GM03348 (cell line): ENCODE data around the gene CDKL5.
"Not testable (repeated sequence)": the region's sequence is repeated elsewhere in the genome, so short reads cannot be mapped to it uniquely, and the experiment has no call there.

Experiments
- DNase-seq: peaks from one replicate; pipeline ENCODE4 v3.0.0; 2012; ENCODE audit warnings: low spot score

CDKL5 gene

GRCh38 chrX:18575744-18576143 is 150.3 kb downstream of the CDKL5 start:
- no peak for DNase-seq

DNA sequence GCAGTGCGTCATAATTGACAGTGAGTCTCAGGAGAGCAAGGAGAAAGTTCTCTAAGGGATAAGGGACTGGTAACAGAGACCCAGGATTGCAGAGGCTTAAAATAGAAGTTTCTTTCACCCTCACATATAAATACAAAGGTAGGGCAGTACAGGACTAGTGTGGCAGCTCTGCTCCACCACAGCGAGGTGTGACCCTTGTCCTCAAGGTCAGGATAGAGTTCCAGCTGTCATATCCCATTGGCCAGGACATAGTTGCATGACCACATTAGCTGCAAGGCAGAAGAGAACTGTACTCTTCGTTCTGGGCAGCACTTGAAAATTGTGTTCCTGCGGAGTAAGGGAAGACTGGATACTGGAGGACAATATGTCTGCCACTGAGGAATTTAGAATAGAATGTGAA is 152.0 kb downstream of the CDKL5 start:
- no peak for DNase-seq

DNA sequence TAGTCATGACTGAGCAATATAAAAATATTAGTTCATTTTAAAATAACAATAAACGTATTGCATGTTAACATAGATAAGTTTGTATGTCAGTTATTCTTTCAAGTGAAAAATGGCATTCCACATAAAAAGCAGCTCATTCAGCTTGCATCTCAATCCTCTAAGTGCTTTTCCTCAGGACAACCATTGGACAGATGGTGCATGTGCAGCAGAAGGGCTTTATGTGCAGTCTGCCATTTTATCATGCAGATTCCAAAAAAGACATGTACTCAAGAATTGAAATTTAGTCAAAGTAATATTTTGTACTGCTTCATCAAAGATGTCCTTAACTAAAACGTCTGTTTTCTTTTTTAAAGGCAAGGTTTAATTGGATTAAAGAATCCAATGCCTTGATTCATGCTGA is 153.1 kb downstream of the CDKL5 start:
- no peak for DNase-seq

- DNase-seq: no peak
These were observed 154.1 kb downstream of the CDKL5 start for GRCh38 chrX:18579495-18579894.

GRCh38 chrX:18582910-18583493 is 157.6 kb downstream of the CDKL5 start:
- DNase-seq: peak; percentile 3

DNA sequence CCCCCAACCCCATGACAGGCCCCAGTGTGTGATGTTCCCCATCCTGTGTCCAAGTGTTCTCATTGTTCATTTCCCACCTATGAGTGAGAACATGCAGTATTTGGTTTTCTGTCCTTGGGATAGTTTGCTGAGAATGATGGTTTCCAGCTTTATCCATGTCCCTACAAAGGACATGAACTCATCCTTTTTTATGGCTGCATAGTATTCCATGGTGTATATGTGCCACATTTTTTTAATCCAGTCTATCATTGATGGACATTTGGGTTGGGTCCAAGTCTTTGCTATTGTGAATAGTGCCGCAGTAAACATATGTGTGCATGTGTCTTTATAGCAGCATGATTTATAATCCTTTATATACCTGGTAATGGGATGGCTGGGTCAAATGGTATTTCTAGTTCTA is 163.9 kb downstream of the CDKL5 start:
- DNase-seq: not testable (repeated sequence)

GRCh38 chrX:18591834-18592233 is 166.4 kb downstream of the CDKL5 start:
- no peak for DNase-seq

DNA sequence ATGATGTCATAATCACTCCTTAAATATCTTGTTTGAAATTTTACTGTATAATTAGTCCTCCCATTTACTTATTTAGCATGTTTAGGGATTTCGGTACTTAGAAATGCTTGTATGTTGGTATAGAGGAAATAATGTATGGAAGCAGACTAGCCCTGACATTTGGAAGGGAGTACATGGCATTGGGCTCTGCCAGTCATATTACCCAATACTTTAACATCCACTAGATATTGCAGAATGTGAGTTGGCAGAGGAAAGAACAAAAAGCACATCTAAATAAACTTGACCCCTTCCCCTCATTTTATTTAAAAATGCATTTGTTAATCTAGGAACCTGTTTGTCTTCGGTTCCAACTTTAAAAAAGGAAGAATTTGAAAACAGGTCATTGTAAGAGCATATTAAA is 168.7 kb downstream of the CDKL5 start:
- DNase-seq: no peak

DNA sequence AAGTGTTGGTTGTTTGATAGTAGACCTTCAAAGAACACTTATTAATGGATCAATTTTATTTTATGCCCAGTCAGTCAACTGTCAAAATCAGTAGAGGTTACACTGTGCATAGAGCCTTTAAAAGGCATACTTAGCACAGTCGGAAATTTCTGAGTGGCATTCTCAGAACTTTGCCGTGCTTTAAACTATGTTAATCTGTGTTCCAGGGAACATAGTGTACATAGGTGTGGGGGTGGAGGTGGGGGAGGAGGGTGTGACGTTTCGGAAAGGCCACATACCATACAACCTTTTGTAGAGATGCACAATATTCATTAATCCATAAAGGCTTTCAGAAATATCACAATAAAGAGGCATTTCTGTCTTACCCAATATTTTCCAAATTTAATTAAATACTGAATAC is 170.7 kb downstream of the CDKL5 start:
- no peak for DNase-seq

DNA sequence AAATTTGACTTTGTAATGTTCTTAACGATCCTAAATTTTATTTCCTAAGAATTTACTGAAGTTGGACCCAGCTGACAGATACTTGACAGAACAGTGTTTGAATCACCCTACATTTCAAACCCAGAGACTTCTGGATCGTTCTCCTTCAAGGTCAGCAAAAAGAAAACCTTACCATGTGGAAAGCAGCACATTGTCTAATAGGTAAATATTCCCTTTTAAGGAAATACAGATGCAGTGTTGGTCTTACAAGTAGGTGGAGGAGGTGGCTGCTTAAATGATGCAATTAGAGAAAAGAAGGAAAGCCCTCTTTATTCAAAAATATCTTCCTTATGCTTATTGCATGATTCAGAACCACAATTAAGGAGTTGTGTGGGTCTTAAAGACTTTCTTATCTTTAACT is 173.0 kb downstream of the CDKL5 start:
- DNase-seq: no peak

- DNase-seq: peak; percentile 11
These were observed 182.6 kb downstream of the CDKL5 start for GRCh38 chrX:18607966-18608365.

- no peak for DNase-seq
These were observed 188.7 kb downstream of the CDKL5 start for GRCh38 chrX:18613930-18614639.

- no peak for DNase-seq
These were observed 191.4 kb downstream of the CDKL5 start for GRCh38 chrX:18616688-18617406.

DNA sequence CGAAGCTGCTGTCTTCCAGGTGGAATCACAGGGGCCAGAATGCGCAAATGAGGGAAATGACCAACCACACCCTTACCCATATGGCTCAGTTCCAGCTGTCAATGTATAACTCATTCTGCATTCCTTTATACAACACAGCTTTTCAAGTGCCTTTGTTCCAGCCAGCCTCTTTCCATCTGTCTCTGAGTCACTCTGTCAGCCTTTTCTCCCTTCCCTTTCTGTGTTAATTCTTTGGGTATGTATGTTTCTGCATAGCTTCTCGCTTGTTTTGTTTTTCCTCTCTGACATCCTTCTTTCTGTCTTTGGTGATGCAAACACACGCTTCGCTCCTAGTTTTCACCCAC is 192.0 kb downstream of the CDKL5 start:
- DNase-seq: peak; percentile 32

GRCh38 chrX:18619288-18619687 is 193.9 kb downstream of the CDKL5 start:
- no peak for DNase-seq

GRCh38 chrX:18620349-18620748 is 194.9 kb downstream of the CDKL5 start:
- DNase-seq: no peak

DNA sequence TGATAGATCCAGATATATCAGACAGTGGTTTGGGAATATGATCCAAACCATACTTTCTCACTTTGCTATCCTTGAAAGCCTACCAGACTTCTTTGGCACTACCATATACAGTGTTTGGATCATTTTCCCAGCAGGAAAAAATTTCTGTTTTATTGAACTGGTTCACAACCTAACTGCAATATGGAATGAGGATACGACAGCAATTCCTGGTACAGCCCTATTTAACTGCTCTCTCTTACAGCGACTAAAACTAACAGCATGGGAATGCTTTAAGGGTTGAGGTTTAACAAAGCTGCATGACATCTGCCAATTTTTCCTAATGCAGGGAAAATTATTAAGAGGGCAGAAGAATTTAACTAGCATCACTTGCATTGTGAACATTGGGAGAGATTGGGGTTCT is 199.2 kb downstream of the CDKL5 start:
- DNase-seq: no peak

GRCh38 chrX:18630934-18631333 is 205.5 kb downstream of the CDKL5 start:
- DNase-seq: no peak

GRCh38 chrX:18638398-18638797 is 213.0 kb downstream of the CDKL5 start:
- DNase-seq: no peak

GRCh38 chrX:18639280-18639679 is 213.9 kb downstream of the CDKL5 start:
- DNase-seq: no peak

GRCh38 chrX:18640686-18641085 is 215.3 kb downstream of the CDKL5 start:
- peak; percentile 11 for DNase-seq

- DNase-seq: no peak
These were observed 217.8 kb downstream of the CDKL5 start for GRCh38 chrX:18643243-18643642.

GRCh38 chrX:18643853-18644252 is 218.4 kb downstream of the CDKL5 start:
- no peak for DNase-seq

GRCh38 chrX:18647621-18648020 is 222.2 kb downstream of the CDKL5 start:
- DNase-seq: no peak
